Endothelial cell of umbilical vein (primary cell): ENCODE data around the gene TRAPPC10. TPM values are rescaled to one million over a fixed set of nuclear protein-coding genes. Genes with fewer than 3 reads are reported as not detected.
A peak's percentile ranks its signal among the peaks of the same experiment; 100 is the strongest.

Experiments
- BruUV-seq: library from RNA; stranded (reverse); fragments of 400-500 nt; replicated peaks from 2 replicates; lab custom pipeline; 2021; lab: Mats Ljungman, UMichigan
- CTCF ChIA-PET: fragments of 300-600, 350-600 bp; sonication (Branson Sonifier 250); formaldehyde crosslinking; loops from one replicate; lab custom pipeline; 2021; ENCODE audit warnings: antibody characterized with exemption, inconsistent platforms; lab: Charles Lee
- POLR2A ChIA-PET: fragments of 300-600, 350-600 bp; sonication (Branson Sonifier 250); formaldehyde crosslinking; loops from one replicate; lab custom pipeline; 2021; ENCODE audit warnings: antibody characterized with exemption, inconsistent platforms; lab: Charles Lee
- DNase-seq: peaks from one replicate; pipeline ENCODE4 v3.0.0-alpha.2; 2011; ENCODE audit warnings: low read depth, low spot score
- FAIRE-seq: peaks from 2 replicates; lab custom pipeline; 2011; peaks lifted over from hg19 to GRCh38; lab: Jason Lieb, UNC
- H2AFZ ChIP-seq: 2 replicates; pipeline ENCODE4 v1.6.0; 2012; ENCODE audit warnings: low read depth, low read length, control low read depth, inconsistent platforms
- H3K27ac ChIP-seq: 2 replicates; pipeline ENCODE4 v1.5.1; 2011; ENCODE audit warnings: low read depth, mild to moderate bottlenecking, control low read depth, low read length, moderate library complexity; ENCODE audit not compliant: insufficient read depth
- H3K27me3 ChIP-seq, 2 experiments: 2 replicates each; pipeline versions ENCODE4 v1.6.0 to v1.6.1; 2011; ENCODE audit warnings: low read length in 2 of 2, mixed read lengths in 1 of 2; ENCODE audit not compliant: control insufficient read depth in 2 of 2, insufficient read depth in 2 of 2
- H3K36me3 ChIP-seq, 2 experiments: 2 replicates in 1 of 2; 3 replicates in 1 of 2; pipeline ENCODE4 v1.5.1; 2011; ENCODE audit warnings: low read length in 2 of 2, mild to moderate bottlenecking in 1 of 2, moderate library complexity in 1 of 2; ENCODE audit not compliant: control insufficient read depth in 2 of 2, insufficient read depth in 2 of 2; ENCODE audit errors: extremely low read depth in 1 of 2
- H3K4me1 ChIP-seq: 3 replicates; pipeline ENCODE4 v1.5.1; 2011; ENCODE audit warnings: mild to moderate bottlenecking, low read length; ENCODE audit not compliant: control insufficient read depth, insufficient read depth; ENCODE audit errors: extremely low read depth
- H3K4me2 ChIP-seq: 2 replicates; pipeline ENCODE4 v1.6.1; 2011; ENCODE audit warnings: low read length, control low read depth, mixed read lengths; ENCODE audit not compliant: insufficient read depth
- H3K4me3 ChIP-seq, 3 experiments: fragments of 200-600 bp in 1 of 3; sonication (generic), shearing (Covaris generic) in 1 of 3; replicated peaks in 1 of 3; 2 replicates each; pipeline ENCODE4 v1.5.1; 2011 to 2016; ENCODE audit warnings: control low read depth in 3 of 3, low read length in 3 of 3, mild to moderate bottlenecking in 2 of 3, inconsistent platforms in 1 of 3, low read depth in 1 of 3, moderate library complexity in 1 of 3; ENCODE audit not compliant: insufficient read depth in 1 of 3
- H3K79me2 ChIP-seq: 2 replicates; pipeline ENCODE4 v1.6.0; 2012; ENCODE audit warnings: low read length, inconsistent platforms; ENCODE audit not compliant: control insufficient read depth, insufficient read depth
- H3K9ac ChIP-seq: replicated peaks from 2 replicates; pipeline ENCODE3; 2011; ENCODE audit warnings: low read length, control low read depth; ENCODE audit not compliant: insufficient read depth; ENCODE audit errors: extremely low read depth
- H3K9me1 ChIP-seq: replicated peaks from 3 replicates; pipeline ENCODE4 v1.6.0; 2011; ENCODE audit warnings: mild to moderate bottlenecking, low read length; ENCODE audit not compliant: control insufficient read depth, insufficient read depth; ENCODE audit errors: extremely low read depth
- H3K9me3 ChIP-seq: replicated peaks from 2 replicates; pipeline ENCODE4 v1.5.1; 2012; ENCODE audit warnings: low read length, inconsistent platforms; ENCODE audit not compliant: control insufficient read depth, insufficient read depth
- H4K20me1 ChIP-seq: replicated peaks from 2 replicates; pipeline ENCODE3; 2011; ENCODE audit warnings: mild to moderate bottlenecking, low read length; ENCODE audit not compliant: control insufficient read depth, insufficient read depth; ENCODE audit errors: extremely low read depth
- CTCF ChIP-seq, 2 donors: IDR thresholded peaks; 1 replicate in 1 of 2; 2 replicates in 1 of 2; pipeline ENCODE4 v1.5.1; 2011; ENCODE audit warnings: low read length in 2 of 2, mild to moderate bottlenecking in 2 of 2, moderate library complexity in 2 of 2, control low read depth in 1 of 2, inconsistent platforms in 1 of 2, low read depth in 1 of 2; ENCODE audit not compliant: insufficient read depth in 1 of 2; ENCODE audit errors: extremely low read depth in 1 of 2
- EZH2 ChIP-seq: IDR thresholded peaks from 2 replicates; pipeline ENCODE4 v1.6.1; 2012; ENCODE audit warnings: borderline replicate concordance, low read depth, mild to moderate bottlenecking, moderate library complexity, low read length, inconsistent platforms; ENCODE audit not compliant: severe bottlenecking
- FOS ChIP-seq: IDR thresholded peaks from 2 replicates; pipeline ENCODE4 v1.6.1; 2011; ENCODE audit warnings: mild to moderate bottlenecking, low read length, moderate library complexity, borderline replicate concordance; ENCODE audit not compliant: insufficient read depth
- GATA2 ChIP-seq: IDR thresholded peaks from 2 replicates; pipeline ENCODE4 v1.7.0; 2011; ENCODE audit warnings: low read depth, mild to moderate bottlenecking, moderate library complexity, mixed read lengths, low read length; ENCODE audit not compliant: insufficient read length, insufficient read depth
- JUN ChIP-seq: IDR thresholded peaks from 2 replicates; pipeline ENCODE4 v1.6.1; 2011; ENCODE audit warnings: borderline replicate concordance, low read depth; ENCODE audit not compliant: insufficient read length, insufficient read depth
- MAX ChIP-seq: IDR thresholded peaks from 2 replicates; pipeline ENCODE4 v1.6.1; 2011; ENCODE audit not compliant: insufficient read depth, insufficient read length
- MYC ChIP-seq: IDR thresholded peaks from one replicate; pipeline ENCODE4 v1.6.1; 2011; ENCODE audit warnings: mild to moderate bottlenecking, low read depth, low read length
- POLR2A ChIP-seq: IDR thresholded peaks from 2 replicates; pipeline ENCODE4 v1.6.1; 2012; ENCODE audit warnings: low read depth, mild to moderate bottlenecking, control low read depth, low read length
- POLR2AphosphoS5 ChIP-seq: IDR thresholded peaks from 2 replicates; pipeline ENCODE4 v1.6.1; 2012; ENCODE audit warnings: low read depth, mild to moderate bottlenecking, control low read depth, low read length, moderate library complexity; ENCODE audit not compliant: insufficient read depth
- dilution Hi-C: fragments of 300-500 bp; cut with MboI; formaldehyde crosslinking; loops from one replicate; pipeline ENCODE4 v1.15.0; 2019; ENCODE audit warnings: low sequenced_read_pairs; ENCODE audit not compliant: extremely low pct_ligation_motif_present
- intact Hi-C: fragments of 100-400 bp; cut with micrococcal nuclease; formaldehyde crosslinking; loops from one replicate; pipeline ENCODE4 v1.10.0; 2022
- polyA plus RNA-seq, 4 experiments: library from polyadenylated mRNA; depleted of rRNA in 3 of 4; stranded (reverse) in 3 of 4; unstranded in 1 of 4; fragments of >200 nt; gene quantifications; 2 replicates each; pipeline versions ENCODE4 v1.2.1 to v1.2.3, GENCODE V29; 2011 to 2012; ENCODE audit warnings: missing spikeins in 1 of 4
- total RNA-seq: library from RNA; stranded (reverse); gene quantifications from 2 replicates; pipeline ENCODE4 v1.2.3, GENCODE V29; 2021

Gene TRAPPC10
- total and polyA plus RNA-seq, 2 donors (not counting 3 experiments of a cell fraction or from before 2014, with no cell fraction given) = 21.5 to 33.6 TPM

- Histone ChIP-seq H3K79me2 (peaks cover 6% of the 10 kb centered on the region), H2AFZ (no peak overlapping the region), H3K27me3 (no peaks in the 10 kb centered on the region), H4K20me1 (no peaks in the 10 kb centered on the region), H3K9me1 (no peaks in the 10 kb centered on the region), H3K9me3 (no peaks in the 10 kb centered on the region), H3K27ac (no peak overlapping the region), H3K9ac (no peak overlapping the region), H3K36me3 (peaks cover 12 to 23% of the 10 kb centered on the region in 2 experiments), H3K4me1 (peaks cover 36% of the 10 kb centered on the region), H3K4me3 (no peak overlapping the region), H3K4me2 (no peak overlapping the region)
- ChIA-PET CTCF (interaction anchor here (2.5 kb wide), 1 partner anchor 8 kb away, joined by 10 read pairs; no protein-coding TSS in a partner anchor), POLR2A (interaction anchor here (0.7 kb wide), 1 partner anchor 1173 kb away, joined by 3 read pairs; no protein-coding TSS in a partner anchor)
- BruUV-seq = no TSS peak
- no peak for FAIRE-seq
- intact Hi-C loops (no loop called here), dilution Hi-C loops (no loop called here)
- DNase-seq = peak; percentile 26
- TF ChIP-seq GATA2 (no peak), POLR2A (no peak), MYC (no peak), EZH2 (no peak), FOS (no peak), POLR2AphosphoS5 (no peak), MAX (no peak), CTCF (IDR thresholded peaks at IDR 0.05; ENCODE audit: extremely low read depth in 1 of 2, insufficient read depth in 1 of 2, low read depth in 1 of 2, low read length in 2 of 2) (no peak), JUN (no peak)
These were observed 73.6 kb downstream of the TRAPPC10 start for GRCh38 chr21:44085491-44086321.
